Measurements from ENCODE around the gene TMEM117.
"Not testable (repeated sequence)": the region's sequence is repeated elsewhere in the genome, so short reads cannot be mapped to it uniquely, and the experiment has no call there.

Gene TMEM117

GRCh38 chr12:44370982-44371381 is 535.1 kb downstream of the TMEM117 start:
- TF ChIP-seq CTCF (conservative IDR thresholded peaks at IDR 0.05; ENCODE audit: low read depth, low read length): no peak
- no peak overlapping the region for H3K4me3 ChIP-seq (ENCODE audit: low read length)
- no peak for DNase-seq (ENCODE audit: low read depth)

GRCh38 chr12:44372259-44372658 is 536.4 kb downstream of the TMEM117 start:
- no peak overlapping the region for H3K4me3 ChIP-seq (ENCODE audit: low read length)
- no peak for DNase-seq (ENCODE audit: low read depth)
- no peak for TF ChIP-seq CTCF (conservative IDR thresholded peaks at IDR 0.05; ENCODE audit: low read depth, low read length)

GRCh38 chr12:44375694-44376093 is 539.8 kb downstream of the TMEM117 start:
- DNase-seq (ENCODE audit: low read depth): no peak
- no peak overlapping the region for H3K4me3 ChIP-seq (ENCODE audit: low read length)
- TF ChIP-seq CTCF (conservative IDR thresholded peaks at IDR 0.05; ENCODE audit: low read depth, low read length): no peak

DNA sequence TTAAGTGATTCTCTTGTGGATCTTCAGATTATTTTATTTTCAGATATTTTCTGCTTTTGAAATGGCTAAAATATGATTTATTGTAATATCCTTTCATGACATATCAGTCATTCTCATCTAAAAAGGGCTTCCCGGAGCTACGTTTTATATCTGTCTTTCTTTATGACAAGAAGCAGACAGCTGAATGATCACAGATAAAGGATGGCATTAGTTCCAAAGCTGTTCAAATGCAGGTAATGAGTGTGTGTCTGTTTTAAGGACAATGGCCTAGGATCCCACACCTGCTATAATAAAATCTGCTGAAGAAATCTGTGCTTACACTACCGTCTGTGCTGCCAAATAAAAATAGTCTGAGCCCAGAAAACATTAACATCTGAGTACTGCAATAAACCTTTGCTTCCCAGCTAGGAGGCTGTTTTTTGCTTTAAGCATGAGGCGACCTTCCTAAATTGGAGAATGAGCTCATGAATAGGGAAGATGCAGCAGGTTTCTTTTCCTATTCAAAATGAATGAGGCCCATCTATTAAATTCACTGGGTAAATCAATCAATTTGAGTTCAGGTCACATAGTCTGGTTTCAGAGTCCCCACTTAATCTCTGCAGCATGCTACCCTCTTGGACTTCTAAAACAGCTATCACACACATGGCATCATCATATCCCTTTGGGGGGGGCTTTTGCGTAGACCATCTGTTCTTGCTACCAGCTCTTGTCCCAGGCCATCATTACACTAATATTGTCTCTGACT is 541.7 kb downstream of the TMEM117 start:
- H3K4me3 ChIP-seq (ENCODE audit: low read length): no peak overlapping the region
- no peak for DNase-seq (ENCODE audit: low read depth)
- no peak for TF ChIP-seq CTCF (conservative IDR thresholded peaks at IDR 0.05; ENCODE audit: low read depth, low read length)

DNA sequence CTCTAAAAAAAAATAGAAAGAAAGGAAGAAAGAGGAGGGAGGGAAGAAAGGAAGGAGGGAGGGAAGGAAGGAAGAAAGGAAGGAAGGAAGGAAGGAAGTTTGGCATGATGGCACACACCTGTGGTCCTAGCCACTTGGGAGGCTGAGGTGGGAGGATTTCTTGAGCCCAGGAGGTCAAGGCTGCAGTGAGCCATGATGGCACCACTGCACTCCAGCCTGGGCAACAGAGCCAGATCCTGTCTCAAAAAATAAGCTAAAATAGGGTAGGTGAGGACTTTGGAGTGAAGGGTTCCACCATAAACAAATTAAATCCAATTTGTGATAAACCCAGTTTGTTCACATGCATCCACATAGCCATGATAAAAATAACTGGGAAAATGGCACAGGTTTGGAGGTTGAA is 543.2 kb downstream of the TMEM117 start:
- H3K4me3 ChIP-seq (ENCODE audit: low read length); DNase-seq (ENCODE audit: low read depth): not testable (repeated sequence)

DNA sequence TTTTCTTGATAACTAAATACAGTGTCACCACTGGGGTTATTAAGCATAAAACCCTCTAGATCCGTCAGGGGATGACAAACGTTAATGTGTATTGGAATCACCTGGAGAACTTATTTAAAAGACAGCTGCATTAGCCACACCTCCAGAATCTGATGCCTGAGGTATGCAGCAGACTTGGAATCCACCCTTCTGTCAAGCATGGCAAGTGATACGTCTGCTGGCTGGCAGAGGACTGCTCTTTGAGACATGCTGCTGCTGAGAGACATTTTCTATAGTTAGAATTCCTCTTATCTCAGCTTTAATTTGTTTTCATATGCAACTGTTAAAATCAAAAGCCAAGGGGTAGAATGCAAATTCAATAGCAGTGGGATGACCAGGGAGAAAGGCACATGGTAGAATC is 544.0 kb downstream of the TMEM117 start:
- no peak for TF ChIP-seq CTCF (conservative IDR thresholded peaks at IDR 0.05; ENCODE audit: low read depth, low read length)

GRCh38 chr12:44380861-44381260 is 545.0 kb downstream of the TMEM117 start:
- no peak for DNase-seq (ENCODE audit: low read depth)
- TF ChIP-seq CTCF (conservative IDR thresholded peaks at IDR 0.05; ENCODE audit: low read depth, low read length): no peak
- no peak overlapping the region for H3K4me3 ChIP-seq (ENCODE audit: low read length)

More for the DNA sequence above, 544.0 kb downstream of the TMEM117 start:
- no peak overlapping the region for H3K4me3 ChIP-seq (ENCODE audit: low read length)
- DNase-seq (ENCODE audit: low read depth): no peak
